ENCODE data around the gene KRTAP9-6.

- TF ChIP-seq CTCF (conservative IDR thresholded peaks at IDR 0.05): no peak
- TF ChIP-seq ZFX (IDR thresholded peaks at IDR 0.05): no peak
These were observed at the start of gene KRTAP9-6 for GRCh38 chr17:41265078-41265477.

All from C4-2B (cell line).